IMR-90 (cell line): Measurements from ENCODE around the gene PCNX2. TPM values are rescaled to one million over a fixed set of nuclear protein-coding genes. Genes with fewer than 3 reads are reported as not detected.

Source experiments
- ATAC-seq: fragments of 200-7000 bp; cut with Tn5 transposase; 2 replicates; pipeline ENCODE4 v1.9.1; 2020; ENCODE audit warnings: low read depth, mild to moderate bottlenecking, moderate library complexity
- BruUV-seq: library from RNA; stranded (reverse); fragments of 400-500 nt; replicated peaks from 2 replicates; lab custom pipeline; 2021; lab: Mats Ljungman, UMichigan
- CTCF ChIA-PET: fragments of 300-600 bp; formaldehyde crosslinking; extraction: SDS; loops from one replicate; lab custom pipeline; 2021; ENCODE audit warnings: antibody characterized with exemption; lab: Yijun Ruan, JAX
- POLR2A ChIA-PET: fragments of 300-600 bp; sonication (Branson Sonifier 250); formaldehyde crosslinking; loops from one replicate; lab custom pipeline; 2022; ENCODE audit warnings: antibody characterized with exemption; ENCODE audit not compliant: unreplicated experiment; lab: Charles Lee
- DNase-seq: peaks from one replicate; pipeline ENCODE4 v3.0.0; 2013
- H2AFZ ChIP-seq: replicated peaks from 2 replicates; pipeline ENCODE3; 2013; ENCODE audit warnings: low read length, mild to moderate bottlenecking; ENCODE audit not compliant: poor library complexity
- H2AK5ac ChIP-seq: 2 replicates; pipeline ENCODE4 v1.6.1; 2013; ENCODE audit warnings: low read depth, low read length, inconsistent platforms
- H2AK9ac ChIP-seq: replicated peaks from 2 replicates; pipeline ENCODE3; 2013; ENCODE audit warnings: mild to moderate bottlenecking, low read depth, low read length, moderate library complexity; ENCODE audit not compliant: poor library complexity
- H2BK120ac ChIP-seq: 2 replicates; pipeline ENCODE4 v1.6.1; 2013; ENCODE audit warnings: low read depth, low read length, inconsistent platforms
- H2BK15ac ChIP-seq: 3 replicates; pipeline ENCODE4 v1.6.1; 2013; ENCODE audit warnings: low read depth, low read length, inconsistent platforms
- H2BK20ac ChIP-seq: 2 replicates; pipeline ENCODE4 v1.6.1; 2013; ENCODE audit warnings: low read depth, mild to moderate bottlenecking, inconsistent platforms, low read length, moderate library complexity
- H2BK5ac ChIP-seq: 2 replicates; pipeline ENCODE4 v1.6.1; 2013; ENCODE audit warnings: mild to moderate bottlenecking, low read depth, low read length, inconsistent platforms; ENCODE audit not compliant: poor library complexity, severe bottlenecking
- H3K14ac ChIP-seq: replicated peaks from 2 replicates; pipeline ENCODE4 v1.6.1; 2013; ENCODE audit warnings: low read depth, low read length, inconsistent platforms
- H3K18ac ChIP-seq: 2 replicates; pipeline ENCODE4 v1.6.1; 2013; ENCODE audit warnings: low read depth, low read length, control low read depth
- H3K23ac ChIP-seq: 2 replicates; pipeline ENCODE4 v1.6.1; 2013; ENCODE audit warnings: low read depth, low read length, inconsistent platforms
- H3K27ac ChIP-seq: 2 replicates; pipeline ENCODE4 v1.5.1; 2013; ENCODE audit warnings: mild to moderate bottlenecking, control low read depth, low read length; ENCODE audit not compliant: insufficient read depth
- H3K27me3 ChIP-seq: 2 replicates; pipeline ENCODE4 v1.6.1; 2013; ENCODE audit warnings: low read length; ENCODE audit not compliant: control insufficient read depth, insufficient read depth
- H3K36me3 ChIP-seq: 2 replicates; pipeline ENCODE4 v1.6.1; 2013; ENCODE audit warnings: low read length, mixed read lengths; ENCODE audit not compliant: control insufficient read depth, insufficient read depth
- H3K4ac ChIP-seq: 2 replicates; pipeline ENCODE4 v1.6.1; 2013; ENCODE audit warnings: low read depth, low read length, inconsistent platforms
- H3K4me1 ChIP-seq: 2 replicates; pipeline ENCODE4 v1.6.1; 2013; ENCODE audit warnings: low read length, mixed read lengths; ENCODE audit not compliant: control insufficient read depth, insufficient read depth
- H3K4me2 ChIP-seq: 2 replicates; pipeline ENCODE4 v1.6.1; 2013; ENCODE audit warnings: low read depth, mild to moderate bottlenecking, control low read depth, low read length, moderate library complexity
- H3K4me3 ChIP-seq: 2 replicates; pipeline ENCODE4 v1.5.1; 2013; ENCODE audit warnings: low read depth, mild to moderate bottlenecking, control low read depth, low read length, moderate library complexity; ENCODE audit not compliant: insufficient read depth
- H3K56ac ChIP-seq: 2 replicates; pipeline ENCODE4 v1.6.1; 2013; ENCODE audit warnings: low read length, inconsistent platforms; ENCODE audit not compliant: insufficient read depth; ENCODE audit errors: extremely low read depth
- H3K79me1 ChIP-seq, 2 experiments: 2 replicates each; pipeline ENCODE4 v1.6.1; 2013; ENCODE audit warnings: low read length in 2 of 2, inconsistent platforms in 1 of 2, low read depth in 1 of 2
- H3K9ac ChIP-seq: 2 replicates; pipeline ENCODE4 v1.6.1; 2013; ENCODE audit warnings: low read depth, low read length, control low read depth
- H3K9me1 ChIP-seq: 2 replicates; pipeline ENCODE4 v1.6.1; 2013; ENCODE audit warnings: low read length, inconsistent platforms; ENCODE audit not compliant: insufficient read depth
- H3K9me3 ChIP-seq: 2 replicates; pipeline ENCODE4 v1.6.1; 2013; ENCODE audit warnings: low read length; ENCODE audit not compliant: control insufficient read depth, insufficient read depth
- H4K20me1 ChIP-seq: 2 replicates; pipeline ENCODE4 v1.6.1; 2013; ENCODE audit warnings: low read length, inconsistent platforms; ENCODE audit not compliant: insufficient read depth
- H4K5ac ChIP-seq: 2 replicates; pipeline ENCODE4 v1.6.1; 2013; ENCODE audit warnings: mild to moderate bottlenecking, low read depth, low read length, control low read depth
- H4K8ac ChIP-seq, 2 experiments: 2 replicates each; pipeline ENCODE4 v1.6.1; 2013; ENCODE audit warnings: low read depth in 2 of 2, low read length in 2 of 2, control low read depth in 1 of 2, inconsistent platforms in 1 of 2
- H4K91ac ChIP-seq: 2 replicates; pipeline ENCODE4 v1.6.1; 2013; ENCODE audit warnings: low read depth, low read length, inconsistent platforms; ENCODE audit not compliant: insufficient read depth
- BHLHE40 ChIP-seq: fragments of 150-350 bp; IDR thresholded peaks from 2 replicates; pipeline ENCODE4 v1.6.1; 2016; ENCODE audit warnings: mild to moderate bottlenecking, low read depth, low read length
- CEBPB ChIP-seq: IDR thresholded peaks from 2 replicates; pipeline ENCODE4 v1.6.1; 2012; ENCODE audit warnings: low read depth, low read length, improper control_type of control experiment
- CHD1 ChIP-seq: IDR thresholded peaks from 2 replicates; pipeline ENCODE4 v1.6.1; 2012; ENCODE audit warnings: low read depth, low read length, improper control_type of control experiment
- ELK1 ChIP-seq: fragments of 150-350 bp; IDR thresholded peaks from 2 replicates; pipeline ENCODE4 v1.6.1; 2016; ENCODE audit warnings: low read depth, mild to moderate bottlenecking, low read length, moderate library complexity, borderline replicate concordance
- FOS ChIP-seq: fragments of 150-350 bp; IDR thresholded peaks from 2 replicates; pipeline ENCODE4 v1.6.1; 2016; ENCODE audit warnings: low read depth, low read length
- MAFK ChIP-seq: IDR thresholded peaks from 2 replicates; pipeline ENCODE4 v1.6.1; 2012; ENCODE audit warnings: low read depth, low read length, improper control_type of control experiment
- MAZ ChIP-seq: IDR thresholded peaks from 2 replicates; pipeline ENCODE4 v1.6.1; 2012; ENCODE audit warnings: low read depth, mild to moderate bottlenecking, low read length, improper control_type of control experiment, moderate library complexity, borderline replicate concordance
- MXI1 ChIP-seq: IDR thresholded peaks from 2 replicates; pipeline ENCODE4 v1.6.1; 2012; ENCODE audit warnings: low read depth, mild to moderate bottlenecking, low read length, moderate library complexity, borderline replicate concordance
- NFE2L2 ChIP-seq: fragments of 150-350 bp; IDR thresholded peaks from 2 replicates; pipeline ENCODE4 v1.6.1; 2016; ENCODE audit warnings: low read depth, mild to moderate bottlenecking, low read length
- POLR2A ChIP-seq: IDR thresholded peaks from 2 replicates; pipeline ENCODE4 v1.6.1; 2012; ENCODE audit warnings: mild to moderate bottlenecking, low read depth, low read length
- RAD21 ChIP-seq: IDR thresholded peaks from 2 replicates; pipeline ENCODE4 v1.6.1; 2012; ENCODE audit warnings: low read length, improper control_type of control experiment
- RCOR1 ChIP-seq: IDR thresholded peaks from 2 replicates; pipeline ENCODE4 v1.6.1; 2012; ENCODE audit warnings: mild to moderate bottlenecking, low read length, improper control_type of control experiment; ENCODE audit not compliant: insufficient replicate concordance
- RFX5 ChIP-seq: IDR thresholded peaks from 2 replicates; pipeline ENCODE4 v1.8.0; 2012; ENCODE audit warnings: low read depth, mild to moderate bottlenecking, low read length, moderate library complexity
- SMC3 ChIP-seq: fragments of 150-350 bp; IDR thresholded peaks from 2 replicates; pipeline ENCODE4 v1.6.1; 2016; ENCODE audit warnings: low read depth, mild to moderate bottlenecking, antibody characterized with exemption, low read length, moderate library complexity
- USF2 ChIP-seq: fragments of 150-350 bp; IDR thresholded peaks from 2 replicates; pipeline ENCODE4 v1.6.1; 2017; ENCODE audit warnings: mild to moderate bottlenecking, antibody characterized with exemption, low read length, low read depth
- WGBS, 2 experiments: methylation state at CpG; one replicate each; pipeline versions ENCODE4 v1.1.5 to v1.1.7; 2013; ENCODE audit warnings: missing lambda C conversion rate in 2 of 2; ENCODE audit not compliant: insufficient read length in 1 of 2; ENCODE audit errors: extremely low coverage in 2 of 2; 5-methylcytosine and 5-hydroxymethylcytosine counted together
- dilution Hi-C: fragments of 300-500 bp; cut with HindIII; formaldehyde crosslinking; loops from one replicate; pipeline ENCODE4 v1.14.3; 2018; ENCODE audit warnings: low sequenced_read_pairs; ENCODE audit not compliant: unreplicated experiment
- in situ Hi-C: fragments of 300-500 bp; cut with MboI; formaldehyde crosslinking; loops from 3 replicates; pipeline ENCODE4 v1.14.3; 2019; ENCODE audit warnings: low sequenced_read_pairs, inconsistent platforms, mixed read lengths
- intact Hi-C: fragments of 100-400 bp; cut with micrococcal nuclease; formaldehyde crosslinking; loops from 2 replicates; pipeline ENCODE4 v1.10.0; 2022
- polyA plus RNA-seq, 3 experiments: library from polyadenylated mRNA; depleted of rRNA; stranded (reverse); fragments of >200 nt; gene quantifications; 2 replicates each; pipeline ENCODE4 v1.2.3, GENCODE V29; 2012; ENCODE audit warnings: low replicate concordance in 1 of 3
- total RNA-seq: library from RNA; depleted of rRNA; stranded (reverse); fragments of >200 nt; gene quantifications from 2 replicates; pipeline ENCODE4 v1.2.3, GENCODE V29; 2012
- TF ChIP-seq, protein P1 (sequence below): conservative IDR thresholded peaks from 2 replicates; pipeline ENCODE4 v1.5.1; 2012; ENCODE audit warnings: mild to moderate bottlenecking, low read depth, low read length, improper control_type of control experiment

Gene PCNX2
- total and polyA plus RNA-seq, 2 of the 4 experiments (the other 2 are of a cell fraction): 15.9 to 22.6 TPM

- intact Hi-C loops: no loop called here
- no peak for TF ChIP-seq CEBPB
- no peak for TF ChIP-seq ELK1
- no peak for TF ChIP-seq RAD21
- TF ChIP-seq, protein P1, sequence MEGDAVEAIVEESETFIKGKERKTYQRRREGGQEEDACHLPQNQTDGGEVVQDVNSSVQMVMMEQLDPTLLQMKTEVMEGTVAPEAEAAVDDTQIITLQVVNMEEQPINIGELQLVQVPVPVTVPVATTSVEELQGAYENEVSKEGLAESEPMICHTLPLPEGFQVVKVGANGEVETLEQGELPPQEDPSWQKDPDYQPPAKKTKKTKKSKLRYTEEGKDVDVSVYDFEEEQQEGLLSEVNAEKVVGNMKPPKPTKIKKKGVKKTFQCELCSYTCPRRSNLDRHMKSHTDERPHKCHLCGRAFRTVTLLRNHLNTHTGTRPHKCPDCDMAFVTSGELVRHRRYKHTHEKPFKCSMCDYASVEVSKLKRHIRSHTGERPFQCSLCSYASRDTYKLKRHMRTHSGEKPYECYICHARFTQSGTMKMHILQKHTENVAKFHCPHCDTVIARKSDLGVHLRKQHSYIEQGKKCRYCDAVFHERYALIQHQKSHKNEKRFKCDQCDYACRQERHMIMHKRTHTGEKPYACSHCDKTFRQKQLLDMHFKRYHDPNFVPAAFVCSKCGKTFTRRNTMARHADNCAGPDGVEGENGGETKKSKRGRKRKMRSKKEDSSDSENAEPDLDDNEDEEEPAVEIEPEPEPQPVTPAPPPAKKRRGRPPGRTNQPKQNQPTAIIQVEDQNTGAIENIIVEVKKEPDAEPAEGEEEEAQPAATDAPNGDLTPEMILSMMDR: no peak
- TF ChIP-seq SMC3: no peak
- TF ChIP-seq MAFK: no peak
- TF ChIP-seq BHLHE40: no peak
- TF ChIP-seq NFE2L2: no peak
- no peak for TF ChIP-seq POLR2A
- TF ChIP-seq USF2: no peak
- TF ChIP-seq MAZ: no peak
- no peak for TF ChIP-seq RCOR1
- TF ChIP-seq MXI1: no peak
- no peak for TF ChIP-seq FOS
- no peak for TF ChIP-seq RFX5
- no peak for TF ChIP-seq CHD1
These were observed 20.9 kb upstream of the PCNX2 start for GRCh38 chr1:233316473-233316872.

More at GRCh38 chr1:233316473-233316872, 20.9 kb upstream of the PCNX2 start:
- no peak overlapping the region for H2AK9ac ChIP-seq
- no peaks in the 10 kb centered on the region for H3K36me3 ChIP-seq
- H4K5ac ChIP-seq: no peak overlapping the region
- no peak overlapping the region for H3K18ac ChIP-seq
- H2AFZ ChIP-seq: no peak overlapping the region
- no peak overlapping the region for H3K4me2 ChIP-seq
- H3K4me3 ChIP-seq: no peak overlapping the region
- H3K9ac ChIP-seq: no peak overlapping the region
- H3K79me1 ChIP-seq: no peaks in the 10 kb centered on the region
- H2BK20ac ChIP-seq: no peak overlapping the region
- H2BK5ac ChIP-seq: no peak overlapping the region
- peaks cover 4% of the 10 kb centered on the region for H3K27me3 ChIP-seq
- H3K23ac ChIP-seq: no peak overlapping the region
- no peak overlapping the region for H3K14ac ChIP-seq
- ChIA-PET POLR2A (no interaction called here), CTCF (interaction anchor here (0.6 to 3.2 kb wide), 3 partner anchors 11 to 1495 kb away, joined by 3 to 11 read pairs (median 4); no protein-coding TSS in a partner anchor)
- dilution Hi-C loops (no loop called here), in situ Hi-C loops (no loop called here)
- no peak overlapping the region for H3K4ac ChIP-seq
- no peak overlapping the region for H2BK15ac ChIP-seq
- no peak overlapping the region for H4K91ac ChIP-seq
- no peak overlapping the region for H4K8ac ChIP-seq
- no peaks in the 10 kb centered on the region for H4K20me1 ChIP-seq
- DNase-seq (no peak), ATAC-seq (no peak)
- no CpG with 5 or more reads among the region's 1 CpG for WGBS, 2 experiments
- H3K4me1 ChIP-seq: no peaks in the 10 kb centered on the region
- no peak overlapping the region for H2BK120ac ChIP-seq
- H3K9me3 ChIP-seq: no peaks in the 10 kb centered on the region
- no peak overlapping the region for H2AK5ac ChIP-seq
- H3K56ac ChIP-seq: no peak overlapping the region
- no peaks in the 10 kb centered on the region for H3K9me1 ChIP-seq
- no peak overlapping the region for H3K27ac ChIP-seq
- no TSS peak for BruUV-seq
